PC-3 (cell line): ENCODE results near the gene SERPINC1. TPM values are rescaled to one million over a fixed set of nuclear protein-coding genes. Genes with fewer than 3 reads are reported as not detected.

Source experiments
- ATAC-seq: fragments of 200-7000 bp; cut with Tn5 transposase; 2 replicates; pipeline ENCODE4 v1.9.1; 2020; ENCODE audit warnings: mild to moderate bottlenecking, moderate library complexity
- BruUV-seq: library from RNA; stranded (reverse); fragments of 400-500 nt; replicated peaks from 2 replicates; lab custom pipeline; 2021; lab: Mats Ljungman, UMichigan
- CTCF ChIA-PET: fragments of 300-600 bp; sonication (Branson Sonifier 250); formaldehyde crosslinking; loops from one replicate; lab custom pipeline; 2022; ENCODE audit warnings: antibody characterized with exemption; lab: Charles Lee
- POLR2A ChIA-PET: fragments of 300-600 bp; sonication (Branson Sonifier 250); formaldehyde crosslinking; loops from one replicate; lab custom pipeline; 2022; ENCODE audit warnings: antibody characterized with exemption; ENCODE audit not compliant: unreplicated experiment; lab: Charles Lee
- DNase-seq: peaks from one replicate; pipeline ENCODE4 v3.0.0-alpha.2; 2015
- H2AFZ ChIP-seq: fragments of 300-600 bp; sonication (generic); 2 replicates; pipeline ENCODE4 v1.6.0; 2016; ENCODE audit warnings: antibody characterized with exemption, low read length
- H3F3A ChIP-seq: fragments of 300-600 bp; sonication (generic); one replicate; pipeline ENCODE4 v1.6.0; 2017; ENCODE audit warnings: antibody characterized with exemption, low read length, control low read depth, mild to moderate bottlenecking; ENCODE audit not compliant: unreplicated experiment
- H3K27ac ChIP-seq: fragments of 300-600 bp; sonication (generic); 2 replicates; pipeline ENCODE4 v1.5.1; 2016; ENCODE audit warnings: mild to moderate bottlenecking, low read length
- H3K27me3 ChIP-seq: fragments of 300-600 bp; sonication (generic); 2 replicates; pipeline ENCODE4 v1.6.1; 2016; ENCODE audit warnings: low read length, mixed read lengths
- H3K36me3 ChIP-seq: fragments of 300-600 bp; sonication (generic); 2 replicates; pipeline ENCODE4 v1.6.1; 2016; ENCODE audit warnings: low read depth, mixed run types, low read length, mixed read lengths
- H3K4me1 ChIP-seq: fragments of 300-600 bp; sonication (generic); 2 replicates; pipeline ENCODE4 v1.5.1; 2016; ENCODE audit warnings: low read length; ENCODE audit not compliant: insufficient read depth
- H3K4me2 ChIP-seq: fragments of 300-600 bp; sonication (generic); 2 replicates; pipeline ENCODE4 v1.6.0; 2016; ENCODE audit warnings: low read length
- H3K4me3 ChIP-seq: fragments of 300-600 bp; sonication (generic); 2 replicates; pipeline ENCODE4 v1.5.1; 2016; ENCODE audit warnings: mild to moderate bottlenecking, low read length, mixed read lengths
- H3K79me2 ChIP-seq: fragments of 300-600 bp; sonication (generic); 2 replicates; pipeline ENCODE4 v1.6.1; 2017; ENCODE audit warnings: low read length, mixed read lengths
- H3K9ac ChIP-seq: fragments of 300-600 bp; sonication (generic); 2 replicates; pipeline ENCODE4 v1.6.0; 2016; ENCODE audit warnings: mild to moderate bottlenecking, low read length
- H3K9me2 ChIP-seq: fragments of 300-600 bp; sonication (generic); replicated peaks from 2 replicates; pipeline ENCODE4 v1.6.1; 2016; ENCODE audit warnings: mixed run types, low read length, mixed read lengths
- H3K9me3 ChIP-seq: fragments of 300-600 bp; sonication (generic); 2 replicates; pipeline ENCODE4 v1.6.1; 2016; ENCODE audit warnings: low read length, mixed read lengths
- H4K20me1 ChIP-seq: fragments of 300-600 bp; sonication (generic); 2 replicates; pipeline ENCODE4 v1.6.1; 2016; ENCODE audit warnings: low read length, mixed read lengths
- EZH2 ChIP-seq: fragments of 300-600 bp; sonication (generic); IDR thresholded peaks from one replicate; pipeline ENCODE4 v1.6.1; 2017; ENCODE audit warnings: antibody characterized with exemption, mild to moderate bottlenecking, low read length; ENCODE audit not compliant: unreplicated experiment
- EZH2phosphoT487 ChIP-seq: fragments of 300-600 bp; sonication (generic); IDR thresholded peaks from 2 replicates; pipeline ENCODE4 v1.6.1; 2018; ENCODE audit warnings: mild to moderate bottlenecking, antibody characterized with exemption, low read length, borderline replicate concordance
- intact Hi-C: fragments of 100-400 bp; cut with micrococcal nuclease; formaldehyde crosslinking; loops from 2 replicates; pipeline ENCODE4 v1.9.0; 2023
- total RNA-seq: library from RNA; depleted of rRNA; stranded (reverse); fragments of >200 nt; gene quantifications from 2 replicates; pipeline ENCODE4 v1.2.3, GENCODE V29; 2014
- TF ChIP-seq, protein P1 (sequence below): fragments of 300-600 bp; sonication (generic); conservative IDR thresholded peaks from 2 replicates; pipeline ENCODE4 v1.5.1; 2017; ENCODE audit warnings: antibody characterized with exemption, low read depth, mild to moderate bottlenecking, low read length

Gene SERPINC1
- total RNA-seq, 1 experiment from 2014 or later = not detected

- ATAC-seq = no peak
- ChIA-PET CTCF (no interaction called here), POLR2A (no interaction called here)
- intact Hi-C loops = no loop called here
- Histone ChIP-seq H3K9ac (no peak overlapping the region), H3K4me2 (no peak overlapping the region), H3K27me3 (no peaks in the 10 kb centered on the region), H3K36me3 (no peaks in the 10 kb centered on the region), H3K9me3 (no peaks in the 10 kb centered on the region), H3K79me2 (no peaks in the 10 kb centered on the region), H3K27ac (no peak overlapping the region), H3K4me3 (no peak overlapping the region), H3K4me1 (no peaks in the 10 kb centered on the region), H2AFZ (no peak overlapping the region), H3K9me2 (no peaks in the 10 kb centered on the region), H3F3A (no peaks in the 10 kb centered on the region), H4K20me1 (no peaks in the 10 kb centered on the region)
- DNase-seq = no peak
- no TSS peak for BruUV-seq
- TF ChIP-seq EZH2phosphoT487 (no peak), EZH2 (no peak)
- TF ChIP-seq, protein P1, sequence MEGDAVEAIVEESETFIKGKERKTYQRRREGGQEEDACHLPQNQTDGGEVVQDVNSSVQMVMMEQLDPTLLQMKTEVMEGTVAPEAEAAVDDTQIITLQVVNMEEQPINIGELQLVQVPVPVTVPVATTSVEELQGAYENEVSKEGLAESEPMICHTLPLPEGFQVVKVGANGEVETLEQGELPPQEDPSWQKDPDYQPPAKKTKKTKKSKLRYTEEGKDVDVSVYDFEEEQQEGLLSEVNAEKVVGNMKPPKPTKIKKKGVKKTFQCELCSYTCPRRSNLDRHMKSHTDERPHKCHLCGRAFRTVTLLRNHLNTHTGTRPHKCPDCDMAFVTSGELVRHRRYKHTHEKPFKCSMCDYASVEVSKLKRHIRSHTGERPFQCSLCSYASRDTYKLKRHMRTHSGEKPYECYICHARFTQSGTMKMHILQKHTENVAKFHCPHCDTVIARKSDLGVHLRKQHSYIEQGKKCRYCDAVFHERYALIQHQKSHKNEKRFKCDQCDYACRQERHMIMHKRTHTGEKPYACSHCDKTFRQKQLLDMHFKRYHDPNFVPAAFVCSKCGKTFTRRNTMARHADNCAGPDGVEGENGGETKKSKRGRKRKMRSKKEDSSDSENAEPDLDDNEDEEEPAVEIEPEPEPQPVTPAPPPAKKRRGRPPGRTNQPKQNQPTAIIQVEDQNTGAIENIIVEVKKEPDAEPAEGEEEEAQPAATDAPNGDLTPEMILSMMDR = no peak
Measured at GRCh38 chr1:173913111-173913510, 4.0 kb downstream of the SERPINC1 start.

DNA sequence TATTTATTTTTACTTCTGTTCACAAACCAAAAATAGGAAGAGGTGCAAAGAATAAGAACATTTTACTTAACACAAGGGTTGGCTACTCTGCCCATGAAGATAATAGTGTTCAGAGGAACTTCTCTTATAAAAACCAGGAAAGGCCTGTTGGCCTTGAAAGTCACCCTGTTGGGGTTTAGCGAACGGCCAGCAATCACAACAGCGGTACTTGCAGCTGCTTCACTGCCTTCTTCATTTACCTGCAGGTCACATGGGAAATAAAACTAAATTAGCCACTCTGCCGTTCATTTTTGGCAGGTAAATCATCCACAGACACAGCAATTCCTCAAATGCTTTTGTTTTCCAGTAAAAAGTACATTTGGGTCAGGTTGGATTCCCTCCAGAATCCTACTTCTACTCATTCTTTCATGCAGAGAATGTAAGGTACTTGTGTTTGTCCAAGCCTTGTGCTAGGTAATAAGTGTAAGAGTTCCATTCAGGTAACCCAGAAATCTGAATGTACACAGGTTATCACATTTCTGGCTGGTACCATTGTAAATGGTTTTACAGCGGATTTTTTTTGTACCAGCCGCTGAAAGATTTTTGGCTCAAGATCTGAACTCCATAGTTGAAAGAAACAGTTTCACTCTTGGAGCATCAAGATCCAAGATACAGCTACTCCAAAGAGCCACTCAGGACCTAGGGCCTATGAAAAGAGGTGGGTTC, 13.1 kb downstream of the SERPINC1 start:
- no peaks in the 10 kb centered on the region for H3K9me3 ChIP-seq
- H3K4me1 ChIP-seq = no peaks in the 10 kb centered on the region
- no peak overlapping the region for H2AFZ ChIP-seq
- CTCF ChIA-PET = no interaction called here
- H3K79me2 ChIP-seq = no peaks in the 10 kb centered on the region
- no peak overlapping the region for H3K4me2 ChIP-seq
- POLR2A ChIA-PET = no interaction called here
- no peaks in the 10 kb centered on the region for H4K20me1 ChIP-seq
- no peaks in the 10 kb centered on the region for H3F3A ChIP-seq
- TF ChIP-seq EZH2 (no peak), EZH2phosphoT487 (no peak)
- TF ChIP-seq, protein P1 = no peak
- H3K36me3 ChIP-seq = no peaks in the 10 kb centered on the region
- no peak overlapping the region for H3K9ac ChIP-seq
- no peaks in the 10 kb centered on the region for H3K9me2 ChIP-seq
- intact Hi-C loops = no loop called here
- no peak overlapping the region for H3K27ac ChIP-seq
- H3K4me3 ChIP-seq = no peak overlapping the region
- no TSS peak for BruUV-seq
- DNase-seq (no peak), ATAC-seq (no peak)
- H3K27me3 ChIP-seq = no peaks in the 10 kb centered on the region

GRCh38 chr1:173900992-173901391, 16.1 kb downstream of the SERPINC1 start:
- no peak overlapping the region for H3K4me2 ChIP-seq
- no peaks in the 10 kb centered on the region for H3K9me2 ChIP-seq
- no peak for DNase-seq
- BruUV-seq = no TSS peak
- intact Hi-C loops = no loop called here
- no peaks in the 10 kb centered on the region for H3K36me3 ChIP-seq
- POLR2A ChIA-PET = no interaction called here
- H3K27ac ChIP-seq = no peak overlapping the region
- H3K79me2 ChIP-seq = no peaks in the 10 kb centered on the region
- no peak overlapping the region for H3K9ac ChIP-seq
- TF ChIP-seq, protein P1 = no peak
- TF ChIP-seq EZH2phosphoT487 (no peak), EZH2 (no peak)
- H4K20me1 ChIP-seq = no peaks in the 10 kb centered on the region
- no peak overlapping the region for H3K4me3 ChIP-seq
- no peaks in the 10 kb centered on the region for H3K9me3 ChIP-seq
- CTCF ChIA-PET = no interaction called here
- H3K27me3 ChIP-seq = no peaks in the 10 kb centered on the region
- H3K4me1 ChIP-seq = no peaks in the 10 kb centered on the region
- no peaks in the 10 kb centered on the region for H3F3A ChIP-seq
- no peak for ATAC-seq
- H2AFZ ChIP-seq = no peak overlapping the region
